T-helper 2 cell treated with Interferon-gamma antibody and Interleukin-4, amounts not matched to agents 100 ng/mL and 5 ng/mL, for 36 hours (primary cell): Measurements from ENCODE around the gene PPP1R8. TPM values are rescaled to one million over a fixed set of nuclear protein-coding genes. Genes with fewer than 3 reads are reported as not detected.
"Not testable (repeated sequence)": the region's sequence is repeated elsewhere in the genome, so short reads cannot be mapped to it uniquely, and the experiment has no call there.

Experiments used
- intact Hi-C: fragments of 100-400 bp; cut with micrococcal nuclease; formaldehyde crosslinking; loops from one replicate; pipeline ENCODE4 v1.15.1; 2023
- total RNA-seq: library from RNA; stranded (reverse); gene quantifications from 2 replicates; pipeline ENCODE4 v1.2.3, GENCODE V29; 2022

The PPP1R8 gene
- total RNA-seq, result 59.1 and 62.1 TPM in 2 replicates

DNA sequence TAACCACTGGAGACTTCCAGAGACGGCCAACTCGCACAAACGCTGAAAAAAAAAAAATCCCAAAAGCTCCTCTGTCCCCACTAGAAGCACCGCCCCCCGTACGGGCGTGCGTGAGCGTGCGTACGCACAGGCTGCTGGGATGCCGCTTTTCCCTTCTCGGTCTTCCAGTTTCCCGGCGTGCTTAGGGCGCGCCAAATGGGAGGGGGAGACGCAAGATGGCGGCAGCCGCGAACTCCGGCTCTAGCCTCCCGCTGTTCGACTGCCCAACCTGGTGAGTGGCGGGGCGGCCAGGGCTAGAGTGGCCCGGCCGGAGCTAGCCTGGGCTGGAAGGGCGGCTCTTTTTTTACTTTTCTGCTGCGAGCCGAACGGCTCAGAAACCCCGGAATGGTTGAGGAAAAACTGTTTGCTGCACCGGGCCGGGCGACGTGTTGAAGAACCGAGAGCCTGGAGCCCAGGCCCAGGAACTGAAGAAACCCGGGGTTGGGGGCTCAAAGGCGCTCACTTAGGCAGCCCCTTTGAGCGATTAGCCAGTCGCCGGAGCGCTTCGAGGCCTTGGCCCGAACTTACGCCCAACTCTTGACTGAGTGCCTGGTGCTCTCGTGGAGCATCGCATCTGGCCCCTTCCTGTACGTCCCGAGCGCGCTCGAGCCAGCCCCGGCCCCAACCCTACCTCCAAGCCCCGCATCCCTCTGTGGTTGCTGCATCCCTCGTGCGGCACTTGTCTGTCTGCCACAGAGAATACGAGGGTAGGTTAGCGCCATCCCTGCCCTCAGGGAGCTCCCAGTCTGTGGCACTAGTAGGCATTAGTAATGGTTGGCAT is at the start of gene PPP1R8:
TSS of gene PPP1R8 (plus strand) at position 162 of the 820 bp plus-strand sequence. CDS start at position 216, 54 bp downstream.
- intact Hi-C loops, result loop anchor here (1.0 kb wide), 3 partner anchors 58 to 159 kb away; partner anchors contain the start of genes FAM76A, IFI6 and STX12

- intact Hi-C loops, result no loop called here
These were observed 47.6 kb upstream of the PPP1R8 start for GRCh38 chr1:27782950-27783349.

GRCh38 chr1:27784700-27785099 is 45.9 kb upstream of the PPP1R8 start:
- intact Hi-C loops, result no loop called here

GRCh38 chr1:27785781-27786455 is 44.7 kb upstream of the PPP1R8 start:
- intact Hi-C loops, result no loop called here

- intact Hi-C loops, result no loop called here
These were observed 42.7 kb upstream of the PPP1R8 start for GRCh38 chr1:27787895-27788294.

- intact Hi-C loops, result no loop called here
These were observed 41.0 kb upstream of the PPP1R8 start for GRCh38 chr1:27789540-27790041.

DNA sequence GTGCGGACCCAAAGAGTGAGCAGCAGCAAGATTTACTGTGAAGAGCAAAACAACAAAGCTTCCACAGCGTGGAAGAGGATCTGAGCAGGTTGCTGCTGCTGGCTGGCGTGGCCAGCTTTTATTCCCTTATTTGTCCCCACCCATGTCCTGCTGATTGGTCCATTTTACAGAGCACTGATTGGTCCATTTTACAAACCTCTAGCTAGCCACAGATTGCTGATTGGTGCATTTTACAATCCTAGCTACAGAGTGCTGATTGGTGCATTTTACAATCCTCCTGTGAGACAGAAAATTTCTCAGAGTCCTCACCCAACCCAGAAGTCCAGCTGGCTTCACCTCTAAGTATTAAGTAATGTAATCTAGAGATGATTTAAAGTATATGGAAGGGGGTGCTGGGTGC is 40.3 kb upstream of the PPP1R8 start:
- intact Hi-C loops, result not testable (repeated sequence)

DNA sequence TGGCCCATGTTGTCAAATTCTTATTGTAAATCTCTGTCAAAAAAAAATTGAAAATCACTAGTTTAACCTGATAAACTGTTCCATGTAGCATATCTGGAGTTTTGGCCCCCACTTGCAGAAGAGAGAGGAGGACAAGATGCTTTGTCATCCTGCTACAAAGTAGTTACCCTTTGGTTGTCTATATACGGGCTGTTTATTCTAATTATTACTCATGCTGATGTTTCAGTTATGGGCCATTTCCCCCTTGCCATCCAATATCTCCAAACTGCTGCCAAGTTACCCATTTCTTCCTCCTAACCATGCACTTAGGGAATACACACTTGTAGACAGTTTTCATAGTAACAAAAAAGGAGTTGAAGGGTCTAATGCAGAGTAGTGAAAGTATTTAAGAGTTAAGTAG is 35.0 kb upstream of the PPP1R8 start:
- intact Hi-C loops, result no loop called here

GRCh38 chr1:27804791-27805190 is 25.8 kb upstream of the PPP1R8 start:
- intact Hi-C loops, result no loop called here

- intact Hi-C loops, result no loop called here
These were observed 23.8 kb upstream of the PPP1R8 start for GRCh38 chr1:27806758-27807157.

DNA sequence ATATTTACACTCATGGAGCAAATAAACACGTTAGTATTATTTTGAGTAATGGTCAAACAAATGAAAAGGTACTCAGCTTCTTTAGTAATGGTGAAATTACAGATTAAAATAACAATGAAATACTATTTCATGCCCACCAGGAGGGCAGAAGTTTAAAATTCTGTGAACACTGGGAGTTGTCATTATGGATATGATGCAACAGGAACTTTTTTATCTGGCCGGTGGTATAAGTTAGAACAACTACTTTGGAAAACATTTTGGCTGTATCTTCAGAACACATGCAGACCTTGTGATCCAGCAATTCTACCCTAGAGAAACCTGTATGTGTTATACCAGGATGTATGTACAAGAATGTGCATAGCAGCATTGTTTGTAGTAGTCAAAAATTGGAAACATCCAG is 23.2 kb upstream of the PPP1R8 start:
- intact Hi-C loops, result no loop called here

- intact Hi-C loops, result not testable (repeated sequence)
These were observed 22.5 kb upstream of the PPP1R8 start for GRCh38 chr1:27808131-27808530.

DNA sequence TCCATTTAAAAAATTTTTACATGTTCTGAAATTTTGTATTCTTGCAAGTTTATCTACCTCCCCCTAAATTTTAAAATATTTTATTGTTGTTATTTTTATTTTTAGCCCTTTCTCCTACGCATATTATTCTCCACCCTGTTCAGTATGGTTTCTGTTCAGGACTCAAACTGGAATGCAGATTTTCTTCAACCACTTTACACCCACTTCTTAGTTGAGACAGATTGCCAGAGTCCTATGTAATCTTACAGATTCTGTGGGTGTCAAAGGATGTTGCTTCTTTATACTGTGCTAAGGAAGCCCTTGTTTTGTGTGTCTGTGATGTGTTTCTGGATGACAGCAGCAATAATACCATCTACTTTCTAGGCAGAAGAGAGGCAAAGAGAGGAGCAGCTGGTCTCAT is 20.7 kb upstream of the PPP1R8 start:
- intact Hi-C loops, result no loop called here

GRCh38 chr1:27811741-27812500 is 18.7 kb upstream of the PPP1R8 start:
- intact Hi-C loops, result no loop called here

- intact Hi-C loops, result no loop called here
These were observed 13.5 kb upstream of the PPP1R8 start for GRCh38 chr1:27816921-27817630.

DNA sequence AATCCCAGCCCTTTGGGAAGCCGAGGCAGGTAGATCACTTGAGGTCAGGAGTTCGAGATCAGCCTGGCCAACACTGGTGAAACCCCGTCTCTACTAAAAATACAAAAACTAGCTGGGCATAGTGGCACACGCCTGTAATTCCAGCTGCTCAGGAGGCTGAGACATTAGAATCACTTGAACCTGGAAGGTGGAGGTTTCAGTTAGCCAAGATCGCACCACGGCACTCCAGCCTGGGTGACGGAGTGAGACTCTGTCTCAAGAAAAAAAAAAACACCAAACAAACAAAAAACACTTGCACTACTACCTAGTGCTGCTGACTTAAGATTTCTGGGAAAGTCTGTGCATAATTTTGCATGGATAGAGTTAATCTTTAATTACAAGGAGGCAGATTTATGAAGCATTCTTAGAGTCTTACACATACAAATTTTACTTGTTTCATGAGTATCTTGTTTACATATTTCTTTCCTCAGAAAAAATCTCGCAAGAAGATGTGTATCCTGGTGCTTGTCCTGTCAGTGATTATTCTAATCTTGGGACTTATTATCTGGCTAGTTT is 8.7 kb upstream of the PPP1R8 start:
- intact Hi-C loops, result no loop called here

- intact Hi-C loops, result no loop called here
These were observed 6.8 kb upstream of the PPP1R8 start for GRCh38 chr1:27823784-27824183.

- intact Hi-C loops, result no loop called here
These were observed 6.2 kb upstream of the PPP1R8 start for GRCh38 chr1:27824411-27824810.

DNA sequence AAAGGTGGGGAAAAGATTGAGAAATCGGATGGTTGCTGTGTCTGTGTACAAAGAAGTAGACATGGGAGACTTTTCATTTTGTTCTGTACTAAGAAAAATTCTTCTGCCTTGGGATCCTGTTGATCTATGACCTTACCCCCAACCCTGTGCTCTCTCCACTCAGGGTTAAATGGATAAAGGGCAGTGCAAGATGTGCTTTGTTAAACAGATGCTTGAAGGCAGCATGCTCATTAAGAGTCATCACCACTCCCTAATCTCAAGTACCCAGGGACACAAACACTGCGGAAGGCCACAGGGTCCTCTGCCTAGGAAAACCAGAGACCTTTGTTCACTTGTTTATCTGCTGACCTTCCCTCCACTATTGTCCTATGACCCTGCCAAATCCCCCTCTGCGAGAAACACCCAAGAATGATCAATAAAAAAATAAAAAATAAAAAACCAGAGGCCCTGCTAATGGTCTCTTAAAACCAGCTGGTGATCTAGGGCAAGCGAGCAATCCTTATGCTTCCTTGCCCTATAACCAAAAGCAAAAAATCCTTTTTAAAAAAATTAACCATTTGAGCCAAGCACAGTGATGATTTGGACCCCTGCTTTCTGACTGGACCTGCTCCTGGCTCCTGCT is 1.1 kb upstream of the PPP1R8 start:
- intact Hi-C loops, result not testable (repeated sequence)
